PC-3 (cell line): ENCODE data around the gene KIF5A.

Experiments
- CTCF ChIP-seq: fragments of 300-600 bp; sonication (generic); conservative IDR thresholded peaks from 2 replicates; pipeline ENCODE4 v1.5.1; 2017; ENCODE audit warnings: antibody characterized with exemption, low read depth, mild to moderate bottlenecking, low read length
- EZH2 ChIP-seq: fragments of 300-600 bp; sonication (generic); IDR thresholded peaks from one replicate; pipeline ENCODE4 v1.6.1; 2017; ENCODE audit warnings: antibody characterized with exemption, mild to moderate bottlenecking, low read length; ENCODE audit not compliant: unreplicated experiment
- EZH2phosphoT487 ChIP-seq: fragments of 300-600 bp; sonication (generic); IDR thresholded peaks from 2 replicates; pipeline ENCODE4 v1.6.1; 2018; ENCODE audit warnings: mild to moderate bottlenecking, antibody characterized with exemption, low read length, borderline replicate concordance

DNA sequence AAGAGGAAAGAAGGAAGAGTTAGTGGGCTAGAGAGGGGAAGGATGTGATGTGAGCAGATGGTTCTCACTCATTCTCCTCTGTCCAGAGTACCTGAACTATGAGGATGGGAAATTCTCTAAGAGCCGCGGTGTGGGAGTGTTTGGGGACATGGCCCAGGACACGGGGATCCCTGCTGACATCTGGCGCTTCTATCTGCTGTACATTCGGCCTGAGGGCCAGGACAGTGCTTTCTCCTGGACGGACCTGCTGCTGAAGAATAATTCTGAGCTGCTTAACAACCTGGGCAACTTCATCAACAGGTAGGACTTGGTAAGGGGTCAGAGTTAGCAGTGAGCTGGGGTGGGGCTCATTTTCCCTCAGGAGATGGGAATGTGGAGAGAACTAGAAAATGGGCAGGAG, 37.2 kb upstream of the KIF5A start:
- TF ChIP-seq CTCF (no peak), EZH2 (no peak), EZH2phosphoT487 (no peak)
